ENCODE measurements around the gene SSRP1.
"Not testable (repeated sequence)": the region's sequence is repeated elsewhere in the genome, so short reads cannot be mapped to it uniquely, and the experiment has no call there.

Gene SSRP1

GRCh38 chr11:57338142-57338541 is 2.5 kb upstream of the SSRP1 start, which contains the start of gene P2RX3:
Gene P2RX3, plus strand, starts transcription at chr11:57338352. Its CDS starts 199 bp downstream, at chr11:57338551.
- no peak for DNase-seq

- DNase-seq, result not testable (repeated sequence)
Observed at GRCh38 chr11:57336856-57337255, 1.2 kb upstream of the SSRP1 start.

GRCh38 chr11:57336111-57336666 is 497 bp upstream of the SSRP1 start:
- DNase-seq, result no peak

- DNase-seq, result no peak
Observed at GRCh38 chr11:57335023-57335342, 709 bp downstream of the SSRP1 start.

- DNase-seq, result no peak
Observed at GRCh38 chr11:57332694-57333440, 2.8 kb downstream of the SSRP1 start.

GRCh38 chr11:57331720-57332119 is 4.0 kb downstream of the SSRP1 start:
- no peak for DNase-seq

GRCh38 chr11:57330029-57330428 is 5.7 kb downstream of the SSRP1 start:
- no peak for DNase-seq

- DNase-seq, result no peak
Observed at GRCh38 chr11:57327721-57328120, 8.0 kb downstream of the SSRP1 start.

GRCh38 chr11:57325735-57326048 is 10.0 kb downstream of the SSRP1 start:
- no peak for DNase-seq

- DNase-seq, result peak; percentile 91 to 95
Observed at GRCh38 chr11:57324886-57325734, 10.6 kb downstream of the SSRP1 start, which contains the start of gene TNKS1BP1. Gene TNKS1BP1, minus strand, starts transcription at chr11:57324952. Its CDS starts 3,067 bp downstream, at chr11:57321885.

- DNase-seq, result peak in 1 of 2 donors; percentile 13
Observed at GRCh38 chr11:57324154-57324885, 11.4 kb downstream of the SSRP1 start.

GRCh38 chr11:57323855-57324153 is 11.9 kb downstream of the SSRP1 start:
- DNase-seq, result no peak

- no peak for DNase-seq
Observed at GRCh38 chr11:57323167-57323854, 12.4 kb downstream of the SSRP1 start.

GRCh38 chr11:57322256-57323166 is 13.2 kb downstream of the SSRP1 start:
- peak in 1 of 2 donors; percentile 80 for DNase-seq

GRCh38 chr11:57321388-57322255 is 14.1 kb downstream of the SSRP1 start:
- no peak for DNase-seq

- no peak for DNase-seq
Observed at GRCh38 chr11:57320719-57321387, 14.8 kb downstream of the SSRP1 start.

GRCh38 chr11:57320067-57320718 is 15.5 kb downstream of the SSRP1 start:
- no peak for DNase-seq

- no peak for DNase-seq
Observed at GRCh38 chr11:57318178-57318577, 17.5 kb downstream of the SSRP1 start.

GRCh38 chr11:57316017-57316416 is 19.7 kb downstream of the SSRP1 start:
- DNase-seq, result no peak
